Activated naive CD4-positive, alpha-beta T cell treated with Interleukin-2 at 50 U/mL for 16 hours (primary cell): ENCODE measurements around the gene NAA30.
"Not testable (repeated sequence)": the region's sequence is repeated elsewhere in the genome, so short reads cannot be mapped to it uniquely, and the experiment has no call there.

Source experiments
- DNase-seq: peaks from one replicate; pipeline ENCODE4 v3.0.0-alpha.2; 2020

NAA30 gene

GRCh38 chr14:57390037-57390805 lies at the start of gene NAA30:
NAA30 (plus strand) TSS chr14:57390586; CDS start chr14:57390958, 372 bp downstream.
- peak; percentile 94 for DNase-seq

- not testable (repeated sequence) for DNase-seq
Observed at GRCh38 chr14:57343545-57344297, 46.7 kb upstream of the NAA30 start.

- no peak for DNase-seq
Observed at GRCh38 chr14:57345106-57345505, 45.3 kb upstream of the NAA30 start.

- DNase-seq: no peak
Observed at GRCh38 chr14:57346741-57347140, 43.6 kb upstream of the NAA30 start.

GRCh38 chr14:57352396-57353170 lies 37.8 kb upstream of the NAA30 start:
- DNase-seq: no peak

GRCh38 chr14:57355081-57355800 lies 35.1 kb upstream of the NAA30 start:
- no peak for DNase-seq

- DNase-seq: no peak
Observed at GRCh38 chr14:57362361-57362760, 28.0 kb upstream of the NAA30 start.

GRCh38 chr14:57364659-57365450 lies 25.5 kb upstream of the NAA30 start:
- DNase-seq: no peak

GRCh38 chr14:57370187-57370586 lies 20.2 kb upstream of the NAA30 start:
- not testable (repeated sequence) for DNase-seq

GRCh38 chr14:57371013-57371412 lies 19.4 kb upstream of the NAA30 start:
- no peak for DNase-seq

GRCh38 chr14:57375156-57375555 lies 15.2 kb upstream of the NAA30 start:
- no peak for DNase-seq

- no peak for DNase-seq
Observed at GRCh38 chr14:57378661-57379060, 11.7 kb upstream of the NAA30 start.

- DNase-seq: no peak
Observed at GRCh38 chr14:57380935-57381334, 9.5 kb upstream of the NAA30 start.

- DNase-seq: no peak
Observed at GRCh38 chr14:57382283-57382682, 8.1 kb upstream of the NAA30 start.

GRCh38 chr14:57383125-57383745 lies 7.2 kb upstream of the NAA30 start:
- no peak for DNase-seq

GRCh38 chr14:57388067-57388466 lies 2.3 kb upstream of the NAA30 start:
- no peak for DNase-seq

- no peak for DNase-seq
Observed at GRCh38 chr14:57389646-57390036, 745 bp upstream of the NAA30 start.

- DNase-seq: peak; percentile 47
Observed at GRCh38 chr14:57390806-57391516, 575 bp downstream of the NAA30 start.

GRCh38 chr14:57391517-57392195 lies 1.3 kb downstream of the NAA30 start:
- DNase-seq: no peak

- DNase-seq: no peak
Observed at GRCh38 chr14:57392830-57393229, 2.4 kb downstream of the NAA30 start.
